Eye (tissue), 1 donor: ENCODE data around the gene ZNF599.
"Not testable (repeated sequence)": the region's sequence is repeated elsewhere in the genome, so short reads cannot be mapped to it uniquely, and the experiment has no call there.

Experiments used
- DNase-seq: peaks from one replicate; pipeline ENCODE4 v3.0.0-alpha.2; 2015

ZNF599 gene

DNA sequence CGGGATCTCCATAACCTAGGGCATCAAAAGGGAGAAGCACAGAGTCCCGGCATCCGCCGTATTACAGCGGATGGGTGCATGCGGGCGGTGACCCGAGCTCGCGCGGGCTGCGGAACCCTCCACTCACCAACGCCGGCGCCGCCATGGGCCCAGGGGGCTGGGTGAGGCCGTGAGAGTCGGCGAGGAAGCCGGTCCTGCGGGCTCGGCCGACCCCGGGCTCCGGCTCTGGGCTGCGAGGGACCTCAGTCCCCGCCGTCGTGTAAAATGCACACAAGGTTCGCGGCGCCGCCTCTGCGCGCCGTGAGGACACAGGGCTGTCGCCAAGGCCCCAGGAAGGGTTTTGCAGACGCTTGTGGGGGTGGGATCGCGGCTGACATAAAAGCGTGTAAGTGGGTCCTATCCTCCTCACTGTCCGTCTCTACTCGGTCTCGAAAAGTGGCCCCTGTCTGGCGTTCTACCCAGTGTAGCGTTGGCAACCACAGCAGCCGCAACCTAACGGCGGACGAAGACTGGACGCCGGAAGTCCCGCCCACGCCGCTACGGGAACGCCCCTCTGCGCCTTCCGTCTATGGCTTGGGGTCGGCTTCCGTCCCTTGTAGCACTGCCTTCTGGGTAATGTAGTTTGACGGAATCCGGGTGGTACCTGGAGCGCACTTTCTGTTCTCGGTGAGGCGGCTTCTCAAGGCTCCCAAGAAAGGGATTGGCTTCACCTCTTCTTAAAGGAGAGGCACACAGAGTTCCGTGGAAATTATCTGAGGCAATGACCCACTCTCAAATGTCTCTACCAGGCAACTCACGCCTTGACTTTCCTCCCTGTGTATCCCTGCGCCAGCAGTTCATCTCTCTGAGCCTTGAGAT is at the start of gene ZNF599:
Gene ZNF599 (minus strand): TSS at position 519 of the 858 bp plus-strand sequence. CDS start 374 bp downstream, at position 145.
- peak; percentile 97 for DNase-seq

DNA sequence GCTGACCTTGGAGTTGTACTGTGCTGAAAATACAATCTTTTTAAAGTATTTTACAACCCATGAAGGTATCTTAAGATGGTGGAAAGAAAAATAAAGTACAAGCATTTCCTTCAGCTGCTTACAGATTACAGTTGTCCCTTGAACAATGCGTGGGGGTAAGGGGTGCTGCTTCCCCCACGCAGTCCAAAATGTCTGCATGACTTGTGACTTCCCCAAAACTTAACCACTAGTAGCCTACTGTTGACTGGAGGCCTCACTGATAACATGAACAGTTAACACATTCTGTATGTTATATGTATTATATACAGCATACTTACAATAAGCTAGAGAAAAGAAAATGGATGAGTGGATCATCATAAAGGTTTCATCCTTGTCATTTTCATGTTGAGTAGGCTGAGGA is 45.3 kb upstream of the ZNF599 start:
- DNase-seq, result no peak

DNA sequence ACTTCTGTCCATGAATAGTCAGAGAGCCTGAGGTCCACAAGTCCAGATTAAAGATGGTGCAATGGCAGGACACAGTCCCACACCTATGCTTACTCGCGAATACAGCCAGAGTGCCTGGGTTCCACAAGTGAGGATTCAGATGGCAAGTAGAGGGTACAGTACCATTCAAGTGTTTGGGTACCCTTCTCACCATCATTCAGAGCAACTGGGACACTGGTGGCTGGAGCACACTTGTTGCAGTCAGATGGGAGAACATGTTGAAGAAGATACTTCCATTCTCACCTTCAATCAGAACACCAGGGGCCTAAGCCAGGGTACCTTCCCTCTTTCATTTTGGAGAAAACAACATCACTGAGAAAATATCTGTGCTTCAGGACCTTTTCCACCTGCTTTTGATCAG is 43.7 kb upstream of the ZNF599 start:
- no peak for DNase-seq

DNA sequence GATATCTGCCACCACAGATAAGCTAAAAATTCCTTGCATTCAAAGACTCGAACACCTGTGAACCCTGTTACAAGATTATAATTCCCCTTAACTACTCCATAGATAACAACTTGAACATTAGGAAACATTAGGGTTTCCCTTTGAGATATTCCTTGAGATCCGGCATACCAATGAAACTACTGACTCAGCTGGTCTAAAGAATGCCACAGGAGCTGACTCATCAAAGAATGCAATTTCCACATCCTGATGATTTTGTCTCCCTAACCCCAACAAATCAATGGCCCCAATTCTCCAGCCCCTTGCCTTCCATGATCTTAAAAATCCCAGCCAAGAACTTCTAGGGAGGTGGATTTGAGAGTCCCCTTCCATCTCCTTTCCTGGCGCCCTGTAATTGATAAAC is 35.6 kb upstream of the ZNF599 start:
- no peak for DNase-seq

DNA sequence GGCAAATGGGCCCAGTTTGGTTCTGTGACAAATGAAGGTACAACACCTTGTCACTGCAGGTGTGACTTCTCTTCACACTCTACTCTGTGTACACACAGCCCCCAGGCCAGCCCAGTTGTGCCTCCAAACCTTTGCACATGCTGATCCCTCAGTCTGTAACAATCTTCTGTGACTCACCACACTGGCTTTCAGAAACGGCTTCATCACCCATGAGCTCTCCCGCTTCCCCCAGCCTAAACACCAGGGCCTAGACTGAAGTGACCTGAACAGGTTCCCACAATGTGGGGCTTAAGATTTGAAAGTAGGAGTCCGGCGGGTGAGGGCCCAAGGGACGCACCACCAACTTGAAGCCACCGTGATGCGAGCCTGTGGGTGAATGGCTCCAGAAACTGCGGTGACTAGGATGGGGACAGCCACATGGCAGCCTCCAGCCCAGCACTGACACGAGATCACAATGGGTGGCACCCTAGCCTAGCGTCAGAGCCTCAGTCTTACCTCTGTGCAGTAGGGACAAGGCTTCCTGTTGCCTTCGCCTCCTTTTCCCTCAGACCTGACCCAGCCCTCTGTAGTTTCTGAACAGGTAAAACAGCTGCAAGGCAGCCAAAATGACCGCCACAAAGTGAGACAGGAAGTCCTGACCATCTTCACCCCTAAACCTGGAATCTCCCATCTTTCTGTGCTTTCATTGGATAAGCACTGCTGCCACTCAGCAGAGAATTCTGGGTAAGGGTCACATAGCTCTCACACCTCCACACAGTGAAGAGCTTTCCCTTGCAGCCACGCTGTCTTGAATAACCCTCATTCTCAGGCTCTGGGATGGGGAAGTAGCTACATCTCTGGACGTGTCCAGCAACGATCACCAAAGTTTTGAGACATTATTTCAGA is 34.2 kb upstream of the ZNF599 start:
- no peak for DNase-seq

DNA sequence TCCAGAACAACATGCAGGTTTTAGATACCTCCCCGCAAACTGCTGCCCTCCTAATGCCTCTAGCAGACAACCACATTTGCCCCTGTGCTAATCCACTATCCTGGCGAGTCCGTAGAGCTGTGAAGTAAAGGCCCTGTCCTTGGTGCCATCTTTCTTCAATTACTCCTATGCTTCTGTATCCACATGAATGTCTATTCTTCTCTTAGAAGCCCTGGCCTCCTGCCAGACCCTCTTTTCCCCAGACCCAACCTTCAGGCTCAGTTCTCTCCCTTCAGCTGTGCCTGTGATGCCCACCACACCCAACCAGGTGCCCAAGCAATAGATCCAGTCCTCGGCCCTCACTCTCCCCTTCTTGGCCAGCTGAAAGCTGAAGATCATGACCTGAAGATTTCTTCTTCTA is 31.1 kb upstream of the ZNF599 start:
- DNase-seq, result no peak

DNA sequence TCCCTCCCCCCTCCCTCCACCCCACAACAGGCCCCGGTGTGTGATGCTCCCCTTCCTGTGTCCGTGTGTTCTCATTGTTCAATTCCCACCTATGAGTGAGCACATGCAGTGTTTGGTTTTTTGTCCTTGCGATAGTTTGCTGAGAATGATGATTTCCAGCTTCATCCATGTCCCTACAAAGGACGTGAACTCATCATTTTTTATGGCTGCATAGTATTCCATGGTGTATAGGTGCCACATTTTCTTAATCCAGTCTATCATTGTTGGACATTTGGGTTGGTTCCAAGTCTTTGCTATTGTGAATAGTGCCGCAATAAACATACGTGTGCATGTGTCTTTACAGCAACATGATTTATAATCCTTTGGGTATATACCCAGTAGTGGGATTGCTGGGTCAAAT is 23.9 kb upstream of the ZNF599 start:
- not testable (repeated sequence) for DNase-seq

DNA sequence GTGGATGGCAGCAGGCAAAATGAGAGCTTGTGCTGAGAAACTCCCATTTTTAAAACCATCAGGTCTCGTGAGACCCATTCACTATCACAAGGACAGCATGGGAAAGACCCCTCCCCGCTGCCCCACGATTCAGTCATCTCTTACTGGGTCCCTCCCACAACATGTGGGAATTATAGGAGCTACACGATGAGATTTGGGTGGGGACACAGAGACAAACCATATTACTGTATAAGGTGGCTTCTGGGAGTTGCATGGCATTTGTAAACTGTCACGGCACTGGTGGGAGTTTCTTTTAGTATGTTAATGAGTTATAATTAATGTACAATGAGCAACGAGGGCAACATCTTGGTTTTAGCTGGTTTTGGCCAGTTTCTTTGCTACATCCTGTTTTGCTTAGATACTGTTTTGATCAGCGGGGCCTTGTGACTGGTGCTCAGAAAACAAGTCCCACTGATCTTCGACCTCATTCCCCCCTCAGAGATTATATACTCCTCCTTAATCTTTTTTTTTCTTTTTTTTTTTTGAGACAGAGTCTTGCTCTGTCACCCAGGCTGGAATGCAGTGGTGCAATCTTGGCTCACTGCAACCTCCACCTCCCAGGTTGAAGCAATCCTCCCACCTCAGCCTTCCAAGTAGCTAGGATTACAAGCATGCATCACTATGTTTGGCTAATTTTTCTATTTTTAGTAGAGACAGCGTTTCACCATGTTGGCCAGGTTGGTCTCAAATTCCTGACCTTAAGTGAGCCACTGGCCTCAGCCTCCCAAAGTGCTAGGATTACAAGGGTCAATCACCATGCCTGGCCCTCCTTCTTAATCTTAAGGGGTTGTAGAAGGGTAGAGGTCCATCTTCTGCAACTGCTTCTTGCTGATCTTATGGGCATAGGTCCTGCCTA is 21.3 kb upstream of the ZNF599 start:
- no peak for DNase-seq

DNA sequence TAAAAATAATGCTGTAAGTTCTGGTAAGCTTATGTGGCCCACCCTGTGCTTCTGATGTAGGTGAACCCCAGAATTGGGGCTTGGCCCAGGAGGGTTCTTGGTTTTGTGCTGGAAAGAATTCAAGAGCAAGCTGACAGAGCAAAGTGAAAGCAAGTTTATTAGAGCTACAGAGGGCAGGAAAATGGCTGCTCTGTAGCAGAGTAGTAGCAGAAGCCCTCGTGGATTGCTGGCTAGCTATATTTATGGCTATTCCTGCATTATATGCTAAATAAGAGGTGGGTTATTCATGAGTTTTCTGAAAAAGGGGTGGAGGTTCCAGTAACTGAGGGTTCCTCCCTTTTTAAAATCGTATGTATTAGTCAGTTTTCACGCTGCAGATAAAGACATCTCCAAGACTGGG is 20.6 kb upstream of the ZNF599 start:
- DNase-seq, result no peak

DNA sequence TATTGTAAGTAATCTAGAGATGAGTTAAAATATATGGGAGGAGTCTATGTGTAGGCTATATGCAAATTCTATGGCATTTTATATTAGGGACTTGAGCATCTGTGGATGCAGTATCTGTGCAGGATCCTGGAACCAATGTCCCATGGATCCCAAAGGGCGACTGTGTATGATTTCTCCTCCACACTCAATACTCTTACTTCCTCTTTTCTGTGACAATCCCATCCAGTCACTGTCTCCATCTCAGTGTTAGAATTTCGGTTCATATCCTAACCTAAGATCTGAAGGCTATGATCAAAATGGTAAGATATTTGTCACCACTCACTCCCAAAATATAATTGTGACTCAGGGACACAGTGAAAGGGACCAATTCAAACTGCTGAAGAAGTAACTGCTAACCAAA is 15.1 kb upstream of the ZNF599 start:
- no peak for DNase-seq

DNA sequence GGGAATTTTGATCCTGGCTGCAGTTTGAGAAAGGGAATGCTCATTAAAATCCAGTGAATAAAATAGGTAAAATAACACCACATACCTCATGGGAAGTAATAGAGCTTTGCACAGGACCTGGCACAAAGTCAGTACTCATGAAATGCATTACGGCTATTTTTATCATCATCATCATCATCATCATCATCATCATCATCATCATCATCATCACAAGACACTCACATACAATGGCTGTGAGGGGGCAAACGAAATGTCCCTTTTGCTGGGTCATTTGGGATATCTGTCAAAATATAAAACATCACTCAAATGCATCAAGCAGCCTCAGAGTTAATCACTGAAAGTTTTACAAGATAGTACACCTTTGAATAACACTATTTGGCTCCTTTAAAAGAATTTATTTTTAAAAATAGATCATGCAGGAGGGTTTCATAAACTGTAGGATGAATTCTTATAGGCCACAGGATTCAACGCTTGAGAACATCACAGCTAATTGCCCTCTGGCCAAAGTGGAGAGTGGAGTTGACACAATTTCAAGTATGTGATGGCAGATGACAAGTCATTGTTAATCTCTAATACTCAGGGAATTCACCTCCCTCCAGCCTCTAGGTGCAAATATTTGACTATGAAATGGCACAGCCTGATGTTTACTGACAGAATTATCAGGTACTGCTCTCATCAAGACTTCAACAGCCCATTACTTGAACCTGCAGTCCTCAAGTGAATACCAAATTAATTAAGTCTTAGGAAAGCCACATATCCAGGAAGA is 14.2 kb upstream of the ZNF599 start:
- no peak for DNase-seq

DNA sequence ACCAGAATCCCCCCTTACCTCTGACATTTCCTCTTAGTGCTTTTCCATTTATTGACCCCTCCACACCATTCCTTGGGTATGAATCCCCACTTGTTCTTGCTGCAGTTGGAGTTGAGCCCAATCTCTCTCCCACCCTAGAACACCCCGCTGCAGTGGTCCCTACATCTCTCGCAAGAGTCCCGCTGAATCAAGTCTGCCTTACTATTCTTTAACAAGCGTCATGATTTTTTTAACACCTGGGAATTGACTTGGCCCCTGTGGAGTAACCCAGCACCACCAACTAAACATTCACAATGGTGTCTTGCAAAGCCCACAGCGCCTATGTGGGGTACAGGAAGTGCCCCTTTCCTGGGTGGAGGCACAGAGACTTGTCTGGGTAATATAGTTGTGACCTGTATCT is 13.2 kb upstream of the ZNF599 start:
- DNase-seq, result no peak

DNA sequence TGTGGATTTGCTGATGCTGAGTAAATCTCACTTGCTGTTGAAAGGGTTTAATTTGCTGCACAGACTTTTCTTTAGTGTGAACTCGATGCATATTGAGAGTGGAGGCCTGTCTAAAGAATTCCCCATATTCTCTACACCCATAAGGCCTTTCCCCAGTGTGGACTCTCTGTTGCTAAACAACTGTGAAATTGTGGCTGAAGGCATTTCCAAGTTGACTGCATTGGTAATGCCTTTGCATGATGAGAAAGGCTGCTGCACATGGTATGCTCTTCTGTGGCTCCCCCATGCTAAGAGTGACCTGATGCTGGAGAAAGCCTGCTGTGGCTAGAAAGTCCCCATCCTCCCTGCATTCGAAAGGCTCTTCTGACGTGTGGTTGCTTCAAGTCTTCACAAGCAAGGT is 6.6 kb upstream of the ZNF599 start:
- no peak for DNase-seq

DNA sequence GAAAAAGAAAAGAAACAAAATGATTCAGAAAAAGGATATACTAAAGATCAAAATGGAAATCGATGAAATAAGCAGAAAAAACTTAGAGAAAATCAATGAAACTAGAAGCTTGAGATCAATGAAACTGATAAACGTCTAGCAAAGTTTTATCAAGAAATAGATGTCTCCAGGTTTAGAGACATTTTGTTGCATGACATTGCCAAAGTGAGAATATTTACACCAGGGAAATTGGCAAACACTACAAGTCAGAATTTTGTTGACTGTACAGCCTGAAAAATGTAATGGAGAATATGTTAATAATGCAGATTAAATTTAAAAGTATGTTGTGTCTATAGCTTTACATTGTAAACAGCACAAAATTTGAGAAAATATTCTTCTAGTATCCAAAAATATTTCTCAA is 5.3 kb upstream of the ZNF599 start:
- no peak for DNase-seq

DNA sequence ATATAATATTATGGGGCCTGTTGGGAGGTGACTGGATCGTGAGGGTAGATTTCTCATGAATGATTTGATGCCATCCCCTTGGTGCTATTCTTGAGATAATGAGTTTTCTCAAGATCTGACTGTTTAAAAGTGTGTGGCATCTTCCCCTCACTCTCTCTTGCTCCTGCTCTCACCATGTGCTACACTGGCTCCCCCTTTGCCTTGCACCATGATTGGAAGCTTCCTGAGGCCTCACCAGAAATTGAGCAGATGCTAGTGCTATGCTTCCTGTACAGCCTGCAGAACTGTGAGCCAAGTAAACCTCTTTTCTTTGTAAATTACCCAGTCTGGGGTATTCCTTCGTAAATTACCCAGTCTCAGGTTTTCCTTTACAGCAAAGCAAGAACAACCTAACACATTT is 1.8 kb upstream of the ZNF599 start:
- no peak for DNase-seq

DNA sequence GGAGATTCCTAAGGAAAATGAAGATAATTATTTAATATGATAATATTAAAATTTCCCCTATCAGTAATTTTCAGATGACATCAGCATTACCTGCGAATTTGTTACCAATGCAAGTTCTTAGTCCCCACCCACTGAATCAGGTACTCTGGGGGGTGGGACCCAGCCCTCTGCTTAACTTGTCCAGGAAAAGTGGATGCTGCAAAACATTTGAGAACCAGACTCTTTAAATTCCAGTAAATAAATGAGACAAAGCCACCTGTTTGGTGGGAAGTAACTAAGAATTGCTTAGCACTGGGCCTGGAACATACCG is 495 bp upstream of the ZNF599 start:
- no peak for DNase-seq

DNA sequence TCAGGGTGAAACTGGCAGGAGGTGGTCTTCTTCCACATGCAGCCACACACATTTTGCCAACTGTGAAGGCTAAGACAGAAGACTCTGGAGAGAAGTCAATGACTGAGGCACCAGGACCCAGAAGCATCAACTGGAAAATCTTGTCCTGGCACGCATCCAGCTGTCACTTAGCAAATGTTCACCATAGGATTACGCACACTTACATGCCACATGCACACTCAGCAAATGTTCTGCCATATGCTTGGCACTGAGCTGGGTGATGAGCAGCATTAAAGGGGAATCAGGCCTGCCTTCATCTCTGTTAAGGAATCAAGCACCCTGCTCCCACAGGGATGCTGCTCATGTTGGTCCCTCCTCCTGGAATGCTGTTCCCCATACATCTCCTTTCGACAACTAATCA is 5.1 kb downstream of the ZNF599 start:
- no peak for DNase-seq

DNA sequence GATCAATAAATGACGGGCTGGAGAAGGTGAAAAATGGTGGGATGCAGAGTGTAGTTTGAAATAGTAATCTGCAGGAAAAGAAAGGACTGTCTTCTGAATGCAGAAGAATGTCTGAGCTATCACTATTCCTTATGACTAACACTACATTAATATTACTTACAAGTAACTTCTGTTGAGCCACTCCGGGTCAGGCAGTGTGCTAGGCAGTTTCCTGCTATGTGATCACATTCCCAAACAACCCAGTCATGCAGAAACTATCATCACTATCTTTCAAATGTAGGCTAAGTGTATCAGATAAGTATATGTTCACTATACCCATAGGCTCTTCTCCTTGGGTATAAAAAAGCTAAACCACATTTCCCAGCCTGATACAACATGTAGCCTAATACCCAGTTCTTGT is 6.6 kb downstream of the ZNF599 start:
- DNase-seq, result no peak

DNA sequence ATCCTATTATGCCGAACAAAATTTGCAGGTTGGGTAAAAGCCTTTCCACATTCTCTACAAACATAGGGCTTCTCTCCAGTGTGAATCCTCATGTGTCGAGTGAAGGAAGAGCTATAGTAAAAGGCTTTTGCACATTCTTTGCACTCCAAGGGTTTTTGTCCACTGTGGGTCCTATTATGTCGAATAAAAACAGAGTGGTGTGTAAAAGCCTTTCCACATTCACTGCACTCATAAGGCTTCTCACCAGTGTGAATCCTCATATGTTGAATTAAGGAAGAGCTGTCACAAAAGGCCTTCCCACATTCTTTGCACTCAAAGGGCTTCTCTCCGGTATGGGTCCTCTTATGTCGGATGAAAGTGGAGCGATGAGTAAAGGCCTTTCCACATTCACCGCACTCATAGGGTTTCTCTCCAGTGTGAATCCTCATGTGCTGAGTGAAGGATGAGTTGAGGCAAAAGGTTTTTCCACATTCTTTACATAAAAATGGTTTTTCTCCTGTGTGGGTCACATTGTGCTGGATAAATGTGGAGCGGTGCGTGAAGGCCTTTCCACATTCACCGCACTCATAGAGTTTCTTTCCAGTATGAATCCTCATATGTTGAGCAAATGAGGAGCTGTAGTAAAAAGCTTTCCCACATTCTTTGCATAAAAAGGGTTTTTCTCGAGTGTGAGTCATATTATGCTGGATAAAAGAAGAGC is 13.6 kb downstream of the ZNF599 start:
- no peak for DNase-seq

DNA sequence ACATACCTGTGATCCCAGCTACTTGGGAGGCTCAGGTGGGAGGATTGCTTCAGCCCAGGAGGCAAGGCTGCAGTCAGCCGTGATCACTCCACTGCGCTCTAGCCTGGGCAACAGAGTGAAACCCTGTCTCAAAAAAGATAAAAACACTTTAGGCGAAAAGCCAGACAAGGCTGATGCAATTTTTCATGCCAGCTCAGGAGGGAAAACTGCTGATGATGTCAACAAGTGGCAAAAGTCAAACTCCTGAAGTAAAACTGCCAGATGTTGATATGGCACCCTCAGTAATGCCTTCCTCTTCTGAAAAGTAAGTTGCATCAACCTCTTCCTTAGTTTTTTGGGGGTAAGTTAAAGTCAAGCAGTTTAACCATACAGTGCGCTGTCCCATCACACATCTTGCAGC is 15.6 kb downstream of the ZNF599 start:
- DNase-seq, result no peak

DNA sequence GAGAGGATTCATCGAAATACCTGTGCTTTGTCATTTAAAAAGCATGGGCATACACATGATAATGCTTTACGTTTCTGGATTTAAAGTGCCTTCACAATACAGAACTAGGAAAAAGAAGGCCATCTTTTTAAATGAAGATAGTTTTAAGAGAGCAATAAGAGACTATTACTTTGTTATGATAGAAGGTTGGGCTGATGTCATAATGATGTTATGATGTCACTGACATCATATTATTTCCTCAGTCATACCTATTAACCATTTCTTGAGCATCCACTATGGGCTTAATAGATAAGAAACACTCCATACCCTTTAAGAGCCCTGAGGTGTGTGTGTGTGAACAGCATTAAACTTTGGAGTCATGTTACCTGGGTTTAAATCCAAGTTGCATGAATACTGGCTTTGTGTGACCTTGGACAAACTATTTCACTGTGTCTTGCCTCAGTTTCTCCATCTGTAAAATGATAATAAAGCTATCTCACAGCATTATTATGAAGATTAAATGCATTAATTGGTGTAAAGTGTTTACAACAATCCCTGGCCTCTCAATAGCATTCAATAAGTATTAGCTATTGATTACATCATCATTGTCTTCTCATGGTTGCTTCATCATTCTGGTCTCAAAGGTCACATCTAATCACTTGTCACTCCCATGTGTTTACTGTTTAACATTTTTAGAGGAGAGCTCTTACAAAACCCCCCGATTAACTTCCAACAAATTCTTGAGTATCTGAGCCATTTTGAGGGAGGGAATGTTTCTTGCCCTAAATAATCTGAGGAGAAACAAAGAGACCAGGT is 27.9 kb downstream of the ZNF599 start:
- no peak for DNase-seq
